Thoracic aorta (tissue), 2 donors: Measurements from ENCODE around the gene NRP2. TPM values are rescaled to one million over a fixed set of nuclear protein-coding genes. Genes with fewer than 3 reads are reported as not detected.
A peak's percentile ranks its signal among the peaks of the same experiment; 100 is the strongest.

Experiments
- ATAC-seq: fragments of 150-250 bp; one replicate; pipeline ENCODE4 v1.8.0; 2017; ENCODE audit warnings: low read depth; ENCODE audit not compliant: insufficient number of reproducible peaks, low FRiP score
- DNase-seq: peaks from one replicate; pipeline ENCODE4 v3.0.0-alpha.2; 2020; ENCODE audit warnings: low spot score
- H3K27ac ChIP-seq, 2 donors: fragments of 200-600 bp; sonication (generic); 1 replicate in 1 of 2; 2 replicates in 1 of 2; pipeline ENCODE4 v1.5.1; 2016; ENCODE audit warnings: mild to moderate bottlenecking in 2 of 2, moderate library complexity in 2 of 2
- H3K27me3 ChIP-seq: fragments of 200-600 bp; sonication (generic); replicated peaks from 2 replicates; pipeline ENCODE4 v1.6.0; 2016; ENCODE audit warnings: mild to moderate bottlenecking; ENCODE audit not compliant: insufficient read depth
- H3K36me3 ChIP-seq: fragments of 200-600 bp; sonication (generic); one replicate; pipeline ENCODE4 v1.5.1; 2016
- H3K4me1 ChIP-seq, 2 donors: fragments of 200-600 bp; sonication (generic); 1 replicate in 1 of 2; 2 replicates in 1 of 2; pipeline versions ENCODE4 v1.5.1 to v1.6.0; 2016; ENCODE audit warnings: low read depth in 2 of 2, mild to moderate bottlenecking in 1 of 2; ENCODE audit not compliant: control insufficient read depth in 1 of 2
- H3K4me3 ChIP-seq: fragments of 200-600 bp; sonication (generic); 2 replicates; pipeline ENCODE4 v1.5.1; 2016; ENCODE audit warnings: mild to moderate bottlenecking
- H3K9me3 ChIP-seq: fragments of 200-600 bp; sonication (generic); 2 replicates; pipeline ENCODE4 v1.5.1; 2016
- CTCF ChIP-seq: fragments of 200-600 bp; sonication (generic); IDR thresholded peaks from one replicate; pipeline ENCODE4 v1.5.1; 2019; ENCODE audit warnings: antibody characterized with exemption
- total RNA-seq, 2 donors: library from RNA; depleted of rRNA; stranded (reverse); fragments of >200 nt; gene quantifications; one replicate each; pipeline versions ENCODE4 v1.1.0 to v1.2.3, GENCODE V29; 2016

The NRP2 gene
- total RNA-seq, 2 donors from 2014 or later = 73.5 to 75.1 TPM

- no peak overlapping the region for H3K4me3 ChIP-seq
- no peak for DNase-seq
Observed at GRCh38 chr2:205679410-205680009, 2.8 kb upstream of the NRP2 start.

GRCh38 chr2:205680067-205680466, 2.2 kb upstream of the NRP2 start:
- ATAC-seq (no peak), DNase-seq (no peak)
- no peak overlapping the region for H3K27ac ChIP-seq
- no peaks in the 10 kb centered on the region for H3K36me3 ChIP-seq
- H3K9me3 ChIP-seq = no peaks in the 10 kb centered on the region
- peak; percentile 64 for TF ChIP-seq CTCF
- H3K4me1 ChIP-seq = peaks cover 6 to 29% of the 10 kb centered on the region in 2 donors
- no peak overlapping the region for H3K4me3 ChIP-seq
- H3K27me3 ChIP-seq = no peaks in the 10 kb centered on the region

More at GRCh38 chr2:205679410-205680009, 2.8 kb upstream of the NRP2 start:
- H3K9me3 ChIP-seq = no peaks in the 10 kb centered on the region
- H3K36me3 ChIP-seq = no peaks in the 10 kb centered on the region
- peaks cover 5 to 26% of the 10 kb centered on the region in 2 donors for H3K4me1 ChIP-seq
- TF ChIP-seq CTCF = no peak
- ATAC-seq = no peak
- no peak overlapping the region for H3K27ac ChIP-seq
- no peaks in the 10 kb centered on the region for H3K27me3 ChIP-seq

- no peak for TF ChIP-seq CTCF
- no peaks in the 10 kb centered on the region for H3K9me3 ChIP-seq
- H3K4me3 ChIP-seq = no peak overlapping the region
- H3K27me3 ChIP-seq = no peaks in the 10 kb centered on the region
- H3K4me1 ChIP-seq = peaks cover 6 to 23% of the 10 kb centered on the region in 2 donors
- no peak overlapping the region for H3K27ac ChIP-seq
- DNase-seq (no peak), ATAC-seq (no peak)
- no peaks in the 10 kb centered on the region for H3K36me3 ChIP-seq
Observed at GRCh38 chr2:205680903-205681302, 1.4 kb upstream of the NRP2 start.

- DNase-seq = no peak
- H3K4me3 ChIP-seq = peak overlapping the region; percentile 92
- no peaks in the 10 kb centered on the region for H3K36me3 ChIP-seq
- H3K4me1 ChIP-seq = peaks cover 6 to 27% of the 10 kb centered on the region in 2 donors
- H3K27ac ChIP-seq = peak overlapping the region; percentile 76 to 85
- H3K27me3 ChIP-seq = no peaks in the 10 kb centered on the region
- ATAC-seq = no peak
- TF ChIP-seq CTCF = no peak
- H3K9me3 ChIP-seq = no peaks in the 10 kb centered on the region
Observed at GRCh38 chr2:205681401-205682238, 681 bp upstream of the NRP2 start.

- ATAC-seq = no peak
- H3K4me3 ChIP-seq = peak overlapping the region; percentile 92
- peaks cover 6 to 31% of the 10 kb centered on the region in 2 donors for H3K4me1 ChIP-seq
- H3K9me3 ChIP-seq = no peaks in the 10 kb centered on the region
- H3K27ac ChIP-seq = peak overlapping the region; percentile 76 to 85
- no peaks in the 10 kb centered on the region for H3K27me3 ChIP-seq
- no peak for TF ChIP-seq CTCF
- no peak for DNase-seq
- no peaks in the 10 kb centered on the region for H3K36me3 ChIP-seq
Observed at GRCh38 chr2:205682971-205683501, 735 bp downstream of the NRP2 start.
